Activated CD8-positive, alpha-beta memory T cell treated with anti-CD3 and anti-CD28 coated beads, Interleukin-2, amount 50 U/mL, for 1 hour (primary cell): ENCODE measurements around the gene FARS2.

Experiments used
- DNase-seq: peaks from one replicate; pipeline ENCODE4 v3.0.0-alpha.2; 2020; ENCODE audit errors: extremely low read depth

Gene FARS2

DNA sequence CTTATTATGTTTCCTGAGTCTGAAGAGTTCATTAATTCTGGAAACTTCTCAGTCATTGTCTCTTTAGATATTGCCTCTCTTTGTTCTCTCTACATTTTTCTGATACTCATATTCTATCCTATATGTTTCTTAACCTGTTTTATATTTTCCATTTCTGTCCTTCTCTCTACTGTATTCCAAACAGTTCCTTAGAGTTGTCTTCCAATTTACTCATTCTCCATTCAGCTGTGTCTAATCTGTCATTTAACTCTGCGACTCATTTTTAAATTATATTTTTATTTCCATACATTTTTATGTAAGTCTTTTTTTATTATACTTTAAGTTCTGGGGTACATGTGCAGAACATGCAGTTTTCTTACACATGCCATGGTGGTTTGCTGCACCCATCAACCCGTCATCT, 493.6 kb downstream of the FARS2 start:
- no peak for DNase-seq

DNA sequence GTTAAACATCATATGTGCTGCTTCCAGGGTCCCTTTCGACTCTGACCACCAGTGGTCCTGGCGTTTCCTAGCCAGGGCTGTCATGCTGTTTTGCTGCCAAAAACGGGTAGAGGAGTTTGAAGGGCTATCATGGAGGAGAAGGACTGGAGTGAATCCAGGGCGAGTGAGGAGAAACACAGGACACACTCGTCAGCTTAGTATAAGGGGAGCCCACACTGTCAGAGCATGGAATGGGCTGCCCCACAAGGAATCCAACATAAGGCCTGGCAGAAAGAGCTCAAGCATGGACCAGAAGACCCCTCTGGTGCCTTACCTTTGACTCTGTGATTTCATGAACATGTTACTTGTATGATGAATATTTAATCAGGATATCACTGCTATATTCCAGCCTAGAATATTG, 498.3 kb downstream of the FARS2 start:
- DNase-seq: no peak

DNA sequence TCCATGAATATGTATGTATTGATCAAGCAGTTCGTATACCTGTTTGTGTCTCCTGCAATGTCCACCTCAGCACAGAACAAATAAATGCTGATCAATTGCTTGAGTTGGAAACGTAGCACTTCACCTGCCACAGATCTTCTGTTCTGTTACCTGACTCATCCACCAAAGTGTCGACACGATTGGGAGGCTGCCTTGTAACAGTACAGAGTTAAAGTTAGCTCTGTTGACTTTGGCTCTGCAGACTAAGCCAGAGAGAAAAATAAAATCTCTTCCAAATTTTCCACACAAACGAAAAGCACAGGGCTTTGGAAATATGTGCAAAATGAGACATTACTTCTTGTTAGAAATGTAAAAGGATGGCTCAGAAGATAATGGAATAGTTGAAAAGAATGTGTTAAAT, 500.1 kb downstream of the FARS2 start:
- DNase-seq: no peak

DNA sequence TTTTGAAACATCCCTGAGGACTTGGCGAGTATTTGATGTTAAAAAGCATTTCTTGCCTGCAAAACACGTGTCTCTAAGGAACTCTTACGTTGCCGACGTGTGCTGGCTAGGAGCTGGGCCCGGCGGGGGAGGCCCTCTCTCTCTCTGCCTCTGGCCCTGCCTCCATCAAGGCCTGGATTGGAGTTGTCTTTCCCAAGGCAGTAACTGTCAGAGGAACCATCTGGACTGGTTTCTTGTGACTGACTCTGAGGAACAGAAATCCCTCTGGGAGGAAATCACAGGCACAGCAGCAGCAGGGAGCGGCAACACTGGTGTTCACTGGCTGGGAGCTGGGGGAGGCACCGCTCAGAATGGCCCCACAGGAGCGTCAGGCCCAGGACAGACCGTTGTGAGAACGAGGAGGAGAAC, 501.3 kb downstream of the FARS2 start:
- DNase-seq: no peak

DNA sequence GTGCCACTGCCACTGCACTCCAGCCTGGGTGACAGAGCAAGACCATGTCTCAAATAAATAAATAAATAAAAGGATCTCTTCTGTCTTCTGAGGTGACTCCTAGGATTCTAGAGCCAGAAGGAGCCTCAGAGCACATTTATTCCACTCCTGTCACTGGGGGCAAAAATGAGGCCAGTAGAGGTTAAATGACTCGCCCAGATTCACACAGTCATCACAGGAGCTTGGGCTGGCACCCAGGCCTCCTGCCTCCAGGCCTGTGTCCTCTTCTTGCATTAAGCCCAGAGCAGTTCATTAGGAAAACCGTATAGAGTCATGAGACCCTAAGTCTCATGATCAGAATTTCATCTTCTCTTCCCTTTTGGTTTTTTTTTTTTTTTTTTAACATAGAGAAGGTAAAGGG, 502.1 kb downstream of the FARS2 start:
- DNase-seq: no peak

DNA sequence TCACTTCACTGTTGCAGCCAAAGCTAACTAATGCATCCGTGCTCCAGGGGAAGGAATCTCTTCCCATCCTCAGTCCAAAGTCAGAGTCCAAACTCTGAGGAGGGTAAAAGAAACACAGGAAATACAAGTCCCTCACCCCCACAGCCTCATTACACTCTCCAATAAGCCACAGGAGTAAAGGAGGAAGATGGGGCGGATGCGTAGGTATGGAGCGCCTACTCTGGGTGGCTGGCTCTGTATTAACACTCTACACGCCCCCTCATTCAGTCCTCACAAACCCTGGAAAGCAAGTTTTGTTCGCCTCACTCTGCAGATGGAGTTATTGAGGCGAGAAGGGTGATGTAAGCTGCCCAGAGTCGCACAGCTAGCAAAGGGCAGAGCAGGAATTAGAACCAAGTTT, 502.6 kb downstream of the FARS2 start:
- DNase-seq: no peak

DNA sequence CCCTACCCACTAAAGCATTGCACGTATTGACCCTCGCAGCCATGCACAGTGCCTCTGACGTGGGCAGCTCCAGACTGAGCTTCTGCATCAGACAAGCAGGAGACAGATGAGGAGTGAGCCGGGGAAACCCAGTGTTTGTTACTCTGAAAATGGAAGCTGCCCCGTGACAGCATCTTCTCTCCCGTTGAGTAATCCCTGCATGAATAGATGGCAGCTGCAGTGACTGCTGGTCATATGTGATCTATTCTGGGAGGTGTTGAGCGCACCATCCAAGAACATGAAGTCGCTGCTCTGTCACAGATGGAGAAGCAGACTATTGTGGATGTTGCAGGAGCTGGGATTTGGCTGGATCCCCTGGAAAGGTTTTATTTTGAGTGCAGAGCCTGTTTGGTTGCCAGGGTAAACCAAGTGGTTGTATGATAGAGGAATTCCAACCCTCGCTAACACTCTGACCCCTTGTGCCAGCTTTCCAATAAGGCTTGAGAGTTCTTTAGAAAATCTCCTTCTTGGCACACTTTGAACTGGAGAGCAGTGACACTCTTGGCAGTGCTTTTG, 503.2 kb downstream of the FARS2 start:
- no peak for DNase-seq

DNA sequence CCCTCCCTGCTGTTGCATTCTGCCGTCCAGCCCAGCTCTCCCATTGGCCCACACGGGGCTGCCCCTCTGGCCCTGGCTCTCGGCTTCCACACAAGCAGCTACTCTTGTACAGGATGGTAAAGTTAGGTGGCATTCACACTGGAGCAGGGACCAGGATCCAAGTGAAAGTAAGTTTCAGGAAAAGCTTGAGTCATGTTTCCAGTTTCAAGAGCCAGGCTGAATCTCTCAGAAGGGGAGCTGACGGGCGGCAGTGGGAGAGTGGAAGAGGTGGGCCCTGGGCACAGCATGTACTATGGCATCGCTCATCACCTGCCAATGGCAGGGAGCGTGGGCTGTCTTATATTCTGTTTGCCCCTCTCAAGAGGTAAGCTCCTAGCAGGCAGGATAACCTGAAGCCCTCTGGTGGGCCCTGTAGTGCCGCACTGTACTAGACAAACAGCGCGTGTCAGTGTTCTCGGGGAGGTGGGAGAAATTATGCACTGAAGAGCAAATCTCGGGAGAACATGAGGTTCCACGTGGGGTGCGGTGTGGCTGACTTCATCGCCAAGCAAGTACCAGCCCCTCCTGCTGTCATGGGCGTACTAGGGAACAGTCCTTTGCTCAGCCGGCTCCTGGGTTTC, 503.9 kb downstream of the FARS2 start:
- DNase-seq: no peak

DNA sequence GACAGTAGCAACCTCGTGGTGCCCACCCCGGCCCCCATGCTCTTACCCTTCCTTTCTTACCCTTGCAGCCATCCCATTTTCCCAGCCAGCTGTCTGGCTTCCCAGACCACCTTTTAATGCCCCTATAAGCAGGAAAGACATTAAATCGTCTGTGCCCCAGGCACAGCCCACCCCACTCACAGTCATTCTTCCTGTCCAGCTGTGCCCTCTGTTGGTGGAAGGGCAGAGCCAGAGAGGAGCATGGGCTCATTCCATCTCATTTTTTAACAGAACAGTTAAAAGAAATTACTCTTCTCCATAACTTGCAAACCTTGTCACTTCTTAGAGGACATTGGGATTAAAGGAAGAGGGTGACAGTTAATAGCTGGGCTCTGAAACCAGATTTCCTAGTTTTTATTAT, 504.9 kb downstream of the FARS2 start:
- DNase-seq: no peak

DNA sequence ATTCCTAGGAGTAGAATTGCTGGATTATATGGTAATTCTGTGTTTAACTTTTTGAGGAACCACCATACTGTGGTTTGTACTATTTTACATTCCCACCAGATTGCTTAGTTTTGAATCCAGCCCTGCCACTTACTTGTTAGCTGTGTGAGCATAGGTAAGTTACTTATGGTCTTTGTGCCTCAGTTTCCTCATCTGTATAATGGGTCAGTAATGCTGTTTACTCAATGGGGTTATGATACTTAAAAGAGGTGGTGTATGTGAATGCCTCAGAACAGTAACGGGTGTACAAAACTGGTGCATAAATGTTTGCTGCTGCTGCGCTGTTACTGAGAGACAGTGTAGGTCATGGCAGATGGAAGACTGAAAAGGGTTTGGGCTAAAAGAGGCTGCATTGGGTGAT, 506.2 kb downstream of the FARS2 start:
- DNase-seq: no peak

DNA sequence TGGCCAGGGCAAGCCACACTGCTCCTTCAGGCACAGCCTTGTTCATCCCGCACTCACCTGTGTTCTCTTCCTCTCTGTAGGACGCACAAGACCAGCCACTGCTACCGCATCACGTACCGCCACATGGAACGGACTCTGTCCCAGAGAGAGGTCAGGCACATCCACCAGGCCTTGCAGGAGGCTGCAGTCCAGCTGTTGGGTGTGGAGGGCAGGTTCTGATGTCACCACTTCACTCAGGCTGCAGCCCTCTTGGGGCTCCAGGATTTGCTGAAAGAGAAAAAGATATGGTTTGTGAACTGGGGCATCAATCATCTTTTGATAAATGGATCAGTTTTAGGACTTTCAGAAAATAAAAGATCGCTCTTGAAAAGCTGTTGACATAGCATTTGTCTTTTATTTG, 509.9 kb downstream of the FARS2 start:
- DNase-seq: no peak

DNA sequence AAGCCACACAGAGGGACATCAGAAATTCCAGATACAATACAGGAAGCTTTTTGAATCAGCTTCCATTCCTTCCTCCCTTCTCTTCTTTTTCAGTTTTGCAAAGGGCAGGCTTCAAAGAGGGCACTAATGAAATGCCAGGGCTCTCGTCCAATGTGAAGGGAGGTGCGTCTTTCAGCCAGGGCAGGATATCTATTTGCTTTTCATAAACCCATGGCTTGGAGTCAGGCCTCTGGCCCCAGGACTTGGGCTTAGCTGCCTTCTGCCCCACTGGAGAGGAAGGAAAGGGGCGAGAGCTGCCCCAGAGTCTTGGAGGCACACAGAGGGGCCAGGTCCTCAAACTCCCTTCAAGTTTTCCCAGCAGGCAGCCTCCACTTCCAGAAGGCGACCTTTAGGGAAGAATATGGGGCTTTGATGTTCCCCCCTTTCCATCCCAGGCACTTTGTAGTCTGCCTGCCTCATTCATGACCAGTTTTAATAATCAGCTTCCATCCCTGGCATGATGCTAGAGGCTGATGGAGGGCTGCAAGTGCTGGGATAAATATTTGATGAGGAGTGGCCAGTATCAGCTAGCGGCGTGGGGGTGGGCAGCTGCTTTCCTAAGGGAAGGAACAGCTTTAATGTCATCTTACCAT, 510.6 kb downstream of the FARS2 start:
- DNase-seq: no peak

DNA sequence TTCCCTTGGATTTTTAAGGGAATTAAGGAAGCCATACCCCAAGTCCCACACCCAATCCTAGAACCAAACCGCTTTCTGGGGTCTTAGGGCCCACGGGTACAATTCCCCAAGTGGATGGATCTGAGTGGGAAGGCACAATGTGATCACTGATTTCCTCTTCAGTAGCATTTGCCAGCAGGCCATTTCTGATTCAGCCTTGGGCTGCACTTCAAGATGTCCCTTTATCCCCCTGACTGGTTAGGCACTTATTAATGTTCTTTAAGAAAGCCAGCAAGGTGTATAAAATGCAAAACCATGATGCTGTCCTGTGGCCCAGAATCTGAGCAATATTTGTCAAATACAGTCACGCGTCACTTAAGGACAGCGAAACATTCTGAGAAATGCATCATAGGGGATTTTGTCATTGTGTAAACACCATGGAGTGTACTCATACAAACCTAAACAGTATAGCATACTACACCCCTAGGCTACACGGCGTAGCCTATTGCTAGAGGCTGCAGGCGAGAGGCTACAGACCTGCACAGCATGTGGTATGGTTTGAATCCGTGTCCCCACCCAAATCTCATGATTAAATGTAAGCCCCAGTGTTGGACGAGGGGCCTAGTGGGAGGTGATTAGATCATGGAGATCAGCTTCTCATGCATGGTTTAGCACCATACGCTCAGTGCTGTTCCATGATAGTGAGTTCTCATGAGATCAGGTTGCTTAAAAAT, 511.3 kb downstream of the FARS2 start:
- DNase-seq: no peak

DNA sequence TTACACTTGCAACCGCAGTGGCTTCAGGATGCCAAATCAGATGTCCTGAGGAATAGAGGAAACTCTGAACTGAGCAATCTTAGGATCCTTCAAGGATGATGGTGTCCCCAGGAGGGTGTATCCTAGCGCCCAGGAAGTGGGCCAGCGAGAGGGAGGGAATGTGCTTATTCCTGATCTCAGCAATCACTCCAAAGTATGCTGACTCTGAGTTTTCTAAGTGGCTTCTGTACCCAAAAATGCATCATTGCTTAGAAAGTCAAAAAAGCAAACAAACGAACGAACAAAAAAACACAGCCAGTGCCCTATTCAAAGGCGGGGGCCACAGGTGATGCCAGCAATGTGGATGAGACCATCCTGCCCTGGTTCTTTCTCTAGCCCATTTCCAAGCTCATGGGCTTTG, 514.8 kb downstream of the FARS2 start:
- no peak for DNase-seq

DNA sequence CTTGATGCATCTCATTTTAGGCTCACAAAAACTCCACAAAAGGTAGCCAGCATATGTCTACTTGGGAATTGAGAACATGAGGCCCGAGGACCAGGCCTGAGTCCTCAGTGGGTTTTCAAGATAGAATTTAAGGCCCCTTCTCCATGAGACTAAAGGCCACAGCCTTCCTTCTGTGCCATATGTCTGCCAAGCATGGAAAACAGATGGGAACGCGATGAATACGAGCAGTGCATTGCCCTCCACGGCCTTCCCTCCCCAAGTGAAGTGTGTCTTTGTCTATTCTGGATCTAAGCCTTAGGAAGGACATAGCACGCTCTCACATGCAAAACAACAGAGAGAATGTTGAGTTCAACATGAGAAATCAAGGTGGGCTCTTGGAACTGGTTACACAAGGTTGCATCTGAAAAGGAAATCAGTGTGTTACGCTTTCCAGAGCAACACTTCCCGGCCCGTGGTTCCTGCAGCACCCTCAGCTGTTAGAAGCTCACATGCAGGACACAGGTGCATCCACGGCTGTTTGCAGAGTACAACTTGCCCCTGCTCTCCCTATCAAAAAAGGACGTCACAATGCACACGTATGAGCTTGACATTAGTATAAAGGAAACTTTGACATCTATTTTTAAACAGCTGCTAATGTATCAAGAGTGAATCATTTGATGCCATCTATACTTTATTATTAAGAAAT, 515.5 kb downstream of the FARS2 start:
- no peak for DNase-seq

DNA sequence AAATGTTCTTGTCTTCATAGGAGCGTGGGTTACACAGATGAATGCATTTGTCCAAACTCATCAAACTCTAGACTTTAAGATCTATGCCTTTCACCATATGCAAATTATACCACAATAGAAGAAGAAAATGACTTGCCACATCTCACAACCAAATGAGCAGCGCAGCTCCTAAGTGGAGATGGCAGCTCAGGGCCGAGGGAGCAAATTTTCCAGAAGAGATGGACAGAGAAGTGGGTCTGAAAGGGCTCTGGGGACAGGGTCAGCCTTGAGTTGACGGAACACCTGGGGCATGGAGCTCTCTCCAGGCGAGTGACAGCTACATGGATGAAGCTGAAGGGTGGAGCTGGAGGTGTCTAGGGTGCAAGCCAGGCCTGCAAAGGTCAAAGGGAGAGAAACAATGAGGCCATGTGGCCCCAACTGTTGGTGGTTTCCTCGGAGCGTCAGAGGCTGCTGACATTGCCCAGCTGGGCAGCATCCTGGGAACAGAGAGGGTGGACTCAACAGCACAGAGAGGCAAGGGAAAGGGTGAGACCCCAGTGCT, 517.1 kb downstream of the FARS2 start:
- DNase-seq: no peak

DNA sequence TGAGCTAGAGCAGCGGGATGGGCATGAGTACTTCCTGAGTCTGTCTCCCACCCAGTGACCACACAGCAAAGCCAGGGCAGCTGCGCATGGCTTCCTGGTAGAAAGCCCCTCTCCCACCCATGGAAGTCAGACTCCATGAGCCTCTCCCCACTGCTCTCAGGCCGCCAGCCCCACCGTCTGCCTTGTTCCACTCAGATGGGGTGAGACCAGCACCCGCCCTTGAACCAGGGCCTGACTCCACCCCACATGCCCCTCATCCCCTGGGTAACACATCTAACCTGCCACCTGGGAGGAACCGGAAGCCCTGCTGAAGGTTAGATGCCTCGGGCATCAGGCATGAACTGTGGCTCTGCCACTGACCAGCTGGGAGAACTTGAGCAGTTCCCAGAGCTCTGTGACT, 517.6 kb downstream of the FARS2 start:
- no peak for DNase-seq

DNA sequence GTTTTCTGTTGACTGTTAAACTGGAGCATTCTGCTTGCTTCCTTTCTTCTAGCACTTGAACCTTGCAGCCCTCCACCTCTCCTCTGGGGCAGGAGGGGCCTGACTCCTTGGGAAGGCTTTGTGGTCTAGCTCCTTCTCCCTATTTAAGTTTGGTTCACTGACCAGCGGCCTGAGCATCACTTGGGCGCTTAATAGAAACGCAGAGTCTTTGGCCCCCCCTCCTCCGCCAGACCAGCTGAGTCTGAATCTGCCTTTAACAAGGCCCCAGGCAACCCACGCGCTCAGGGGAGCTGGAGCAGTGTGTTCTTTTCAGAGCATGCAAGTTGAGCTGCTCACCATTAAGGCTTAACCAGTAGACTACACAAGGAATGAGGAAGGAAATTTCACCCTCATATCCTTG, 519.7 kb downstream of the FARS2 start:
- no peak for DNase-seq

DNA sequence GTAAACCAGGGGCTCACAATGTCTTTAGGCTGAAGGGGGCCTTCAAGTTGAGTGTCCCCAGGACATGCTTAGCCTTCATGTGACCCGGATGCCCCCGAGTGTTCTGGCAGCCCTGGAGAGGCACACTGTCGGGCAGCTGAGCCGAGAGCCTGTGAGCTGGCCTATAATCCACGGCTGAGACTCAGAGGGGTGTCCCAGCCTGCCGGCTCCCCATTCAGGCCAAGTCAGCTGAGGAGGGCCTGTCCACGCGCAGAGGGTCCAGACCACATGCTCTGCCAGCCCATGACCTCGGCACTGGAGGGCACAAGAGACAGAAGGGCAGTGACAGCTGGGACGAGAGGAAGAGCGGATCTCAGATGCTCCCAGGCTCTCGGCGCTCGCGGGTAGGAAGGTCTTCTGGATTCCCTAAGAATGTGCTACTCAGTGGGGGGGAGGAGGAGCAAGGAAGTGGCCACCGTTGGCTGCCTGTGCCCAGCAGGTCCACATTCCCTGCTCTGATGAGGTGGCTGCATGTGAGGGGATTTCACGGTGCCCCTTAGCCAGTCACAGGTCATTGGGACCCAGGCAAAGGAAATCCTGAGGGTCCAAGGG, 520.7 kb downstream of the FARS2 start:
- no peak for DNase-seq

DNA sequence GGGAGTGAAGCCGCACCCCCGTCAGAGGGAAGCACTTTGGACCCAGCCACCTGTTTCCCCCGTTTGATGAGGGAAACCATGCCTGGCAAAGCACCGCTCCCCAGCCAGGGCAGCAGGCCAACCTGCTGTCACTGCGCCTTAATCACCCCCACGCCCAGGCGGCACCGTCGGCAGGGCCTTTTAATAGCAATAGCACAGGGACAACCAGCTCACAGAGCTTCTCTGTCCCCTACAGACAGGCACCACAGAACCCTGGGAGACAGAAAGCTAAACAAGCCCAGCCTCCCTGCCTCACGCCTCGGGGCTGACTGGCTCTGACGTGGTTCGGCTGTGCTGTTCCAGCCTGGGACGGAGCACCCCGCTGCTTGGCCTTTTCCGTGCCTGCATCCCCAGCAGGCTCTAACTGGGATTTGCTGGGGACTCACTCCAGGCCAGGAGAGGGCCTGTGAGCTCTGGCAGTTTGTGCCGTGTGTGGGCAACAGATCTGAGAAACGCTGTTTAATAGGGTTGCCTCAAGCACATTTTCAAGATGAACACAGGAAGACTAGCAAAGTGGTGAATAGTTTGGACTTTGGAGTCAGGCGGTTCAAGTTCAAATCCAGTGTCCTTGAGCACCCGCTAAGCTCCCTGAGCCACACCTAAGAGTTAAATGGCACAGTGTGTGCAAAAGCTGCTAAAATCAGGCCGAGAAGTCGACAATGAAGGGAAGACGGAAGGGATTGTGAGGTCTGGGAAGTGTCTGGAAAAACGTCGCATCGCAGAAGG, 521.7 kb downstream of the FARS2 start:
- DNase-seq: no peak

DNA sequence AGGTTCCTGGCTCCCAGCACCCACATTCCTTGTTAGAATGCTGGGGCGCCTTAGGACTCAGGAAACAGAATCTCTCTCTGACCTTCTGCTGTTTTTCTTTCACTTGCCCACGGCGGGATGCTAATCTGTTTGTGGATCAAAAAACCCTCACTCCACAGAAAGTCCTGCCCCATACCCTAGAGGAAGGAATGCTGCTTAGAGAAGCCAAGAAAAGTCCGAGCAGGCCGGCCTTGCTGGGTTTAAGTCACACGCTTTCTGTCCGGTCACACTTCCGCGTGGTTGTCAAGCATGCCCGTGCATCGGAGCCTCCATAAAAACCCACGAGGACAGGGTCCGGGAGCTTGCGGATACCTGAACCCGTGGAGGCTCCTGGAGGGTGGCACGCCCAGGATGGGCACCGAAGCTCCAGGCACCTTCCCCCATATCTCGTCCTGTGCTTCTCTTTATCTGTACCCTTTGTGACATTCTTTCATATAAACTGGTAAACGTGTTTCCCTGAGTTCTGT, 522.3 kb downstream of the FARS2 start:
- no peak for DNase-seq
